ENCODE measurements around the gene ECI2.

ECI2 gene

GRCh38 chr6:4108561-4109093 lies 26.7 kb downstream of the ECI2 start:
- Histone ChIP-seq H3K4me3 (ENCODE audit: low read depth, low read length, poor library complexity, severe bottlenecking) (no peak overlapping the region), H3K79me2 (ENCODE audit: insufficient read depth, low read length) (no peaks in the 10 kb centered on the region)

GRCh38 chr6:4107873-4108272 lies 27.5 kb downstream of the ECI2 start:
- no peaks in the 10 kb centered on the region for H3K27me3 ChIP-seq (ENCODE audit: insufficient read depth, low read length)
- H3K4me3 ChIP-seq (ENCODE audit: low read depth, low read length, poor library complexity, severe bottlenecking): no peak overlapping the region
- H3K4me2 ChIP-seq (ENCODE audit: low read length): no peak overlapping the region
- H3K27ac ChIP-seq (ENCODE audit: low read depth, low read length, poor library complexity, severe bottlenecking): no peak overlapping the region
- H3K36me3 ChIP-seq (ENCODE audit: insufficient read depth, low read length): no peaks in the 10 kb centered on the region
- H3K9me3 ChIP-seq (ENCODE audit: low read length): no peaks in the 10 kb centered on the region
- no peak overlapping the region for H2AFZ ChIP-seq (ENCODE audit: low read length)
- H3K9me2 ChIP-seq (ENCODE audit: low read depth, low read length): no peaks in the 10 kb centered on the region
- H3K9ac ChIP-seq (ENCODE audit: low read length): no peak overlapping the region
- no peaks in the 10 kb centered on the region for H3K4me1 ChIP-seq (ENCODE audit: insufficient read depth, low read length, severe bottlenecking)
- no peak for TF ChIP-seq EZH2 (IDR thresholded peaks at IDR 0.05; ENCODE audit: borderline replicate concordance, low read length)
- no peak for TF ChIP-seq CTCF (IDR thresholded peaks at IDR 0.05; ENCODE audit: low read length)
- H4K20me1 ChIP-seq (ENCODE audit: insufficient read depth, low read length): no peaks in the 10 kb centered on the region
- no peaks in the 10 kb centered on the region for H3K79me2 ChIP-seq (ENCODE audit: insufficient read depth, low read length)
- no peaks in the 10 kb centered on the region for H3F3A ChIP-seq (ENCODE audit: insufficient read depth, low read length)

More at GRCh38 chr6:4108561-4109093, 26.7 kb downstream of the ECI2 start:
- no peaks in the 10 kb centered on the region for H4K20me1 ChIP-seq (ENCODE audit: insufficient read depth, low read length)
- no peak overlapping the region for H3K9ac ChIP-seq (ENCODE audit: low read length)
- no peak overlapping the region for H2AFZ ChIP-seq (ENCODE audit: low read length)
- H3K4me2 ChIP-seq (ENCODE audit: low read length): no peak overlapping the region
- no peaks in the 10 kb centered on the region for H3K36me3 ChIP-seq (ENCODE audit: insufficient read depth, low read length)
- H3K27me3 ChIP-seq (ENCODE audit: insufficient read depth, low read length): no peaks in the 10 kb centered on the region
- H3F3A ChIP-seq (ENCODE audit: insufficient read depth, low read length): no peaks in the 10 kb centered on the region
- H3K9me2 ChIP-seq (ENCODE audit: low read depth, low read length): no peaks in the 10 kb centered on the region
- no peaks in the 10 kb centered on the region for H3K4me1 ChIP-seq (ENCODE audit: insufficient read depth, low read length, severe bottlenecking)
- no peak overlapping the region for H3K27ac ChIP-seq (ENCODE audit: low read depth, low read length, poor library complexity, severe bottlenecking)
- H3K9me3 ChIP-seq (ENCODE audit: low read length): no peaks in the 10 kb centered on the region
- TF ChIP-seq CTCF (IDR thresholded peaks at IDR 0.05; ENCODE audit: low read length) (no peak), EZH2 (IDR thresholded peaks at IDR 0.05; ENCODE audit: borderline replicate concordance, low read length) (no peak)

- TF ChIP-seq CTCF (IDR thresholded peaks at IDR 0.05; ENCODE audit: low read length) (no peak), EZH2 (IDR thresholded peaks at IDR 0.05; ENCODE audit: borderline replicate concordance, low read length) (no peak)
- Histone ChIP-seq H3K4me1 (ENCODE audit: insufficient read depth, low read length, severe bottlenecking) (no peaks in the 10 kb centered on the region), H3K9ac (ENCODE audit: low read length) (no peak overlapping the region), H3K36me3 (ENCODE audit: insufficient read depth, low read length) (no peaks in the 10 kb centered on the region), H3K4me3 (ENCODE audit: low read depth, low read length, poor library complexity, severe bottlenecking) (no peak overlapping the region), H3K4me2 (ENCODE audit: low read length) (no peak overlapping the region), H3K27me3 (ENCODE audit: insufficient read depth, low read length) (no peaks in the 10 kb centered on the region), H3K9me2 (ENCODE audit: low read depth, low read length) (no peaks in the 10 kb centered on the region), H4K20me1 (ENCODE audit: insufficient read depth, low read length) (no peaks in the 10 kb centered on the region), H3K79me2 (ENCODE audit: insufficient read depth, low read length) (no peaks in the 10 kb centered on the region), H3K27ac (ENCODE audit: low read depth, low read length, poor library complexity, severe bottlenecking) (no peak overlapping the region), H3F3A (ENCODE audit: insufficient read depth, low read length) (no peaks in the 10 kb centered on the region), H2AFZ (ENCODE audit: low read length) (no peak overlapping the region), H3K9me3 (ENCODE audit: low read length) (no peaks in the 10 kb centered on the region)
Observed at GRCh38 chr6:4105980-4106536, 29.3 kb downstream of the ECI2 start.

All from OCI-LY1 (cell line).